GM18511 (cell line): Measurements from ENCODE around the gene PTGS1.
"Not testable (repeated sequence)": the region's sequence is repeated elsewhere in the genome, so short reads cannot be mapped to it uniquely, and the experiment has no call there.

ENCODE experiments used
- ATAC-seq: cut with Tn5 transposase; IDR thresholded peaks from one replicate; pipeline ENCODE4 v1.9.1; 2021; ENCODE audit warnings: mild to moderate bottlenecking, moderate library complexity; ENCODE audit not compliant: unreplicated experiment

Gene PTGS1

DNA sequence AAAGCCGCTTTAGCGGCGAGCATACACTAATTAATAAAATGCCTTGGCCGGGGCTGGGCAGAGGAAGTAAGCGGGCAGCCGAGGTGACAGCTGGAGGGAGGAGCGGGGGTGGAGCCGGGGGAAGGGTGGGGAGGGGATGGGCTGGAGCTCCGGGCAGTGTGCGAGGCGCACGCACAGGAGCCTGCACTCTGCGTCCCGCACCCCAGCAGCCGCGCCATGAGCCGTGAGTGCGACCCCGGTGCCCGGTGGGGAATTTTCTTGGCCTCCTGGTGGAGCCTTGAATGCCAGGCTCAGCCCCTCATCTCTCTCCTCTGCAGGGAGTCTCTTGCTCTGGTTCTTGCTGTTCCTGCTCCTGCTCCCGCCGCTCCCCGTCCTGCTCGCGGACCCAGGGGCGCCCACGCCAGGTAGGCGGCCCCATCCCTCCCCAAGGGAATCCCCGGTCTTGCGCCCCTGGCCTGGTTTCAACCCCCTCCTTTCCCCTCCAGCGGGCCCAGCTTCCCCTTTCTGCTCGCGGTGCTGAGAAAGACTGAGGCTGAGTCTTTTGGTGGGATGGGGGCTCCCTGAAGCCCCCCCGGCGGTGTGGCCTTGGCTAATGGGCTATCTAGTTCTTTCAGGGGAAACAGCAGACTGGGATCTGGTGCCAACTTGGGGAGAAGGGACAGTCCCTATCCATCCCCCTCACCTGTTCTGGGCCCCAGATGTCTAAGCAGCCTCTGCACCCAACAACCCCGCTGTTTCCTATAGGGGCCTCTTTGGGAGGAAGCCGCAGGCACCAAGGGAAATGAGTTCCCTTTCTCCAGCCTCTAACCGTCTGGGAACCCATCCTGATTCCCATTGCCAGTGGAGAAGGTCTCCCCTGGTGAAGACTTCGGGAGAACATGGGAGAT lies at the start of gene PTGS1:
TSS of gene PTGS1 (plus strand) at position 156 of the 887 bp plus-strand sequence. CDS start at position 217, 61 bp downstream.
- peak; percentile 76 for ATAC-seq

- no peak for ATAC-seq
Observed at GRCh38 chr9:122322553-122322952, 48.3 kb upstream of the PTGS1 start.

- ATAC-seq = not testable (repeated sequence)
Observed at GRCh38 chr9:122324665-122325064, 46.2 kb upstream of the PTGS1 start.

GRCh38 chr9:122325124-122325523 lies 45.7 kb upstream of the PTGS1 start:
- ATAC-seq = no peak

DNA sequence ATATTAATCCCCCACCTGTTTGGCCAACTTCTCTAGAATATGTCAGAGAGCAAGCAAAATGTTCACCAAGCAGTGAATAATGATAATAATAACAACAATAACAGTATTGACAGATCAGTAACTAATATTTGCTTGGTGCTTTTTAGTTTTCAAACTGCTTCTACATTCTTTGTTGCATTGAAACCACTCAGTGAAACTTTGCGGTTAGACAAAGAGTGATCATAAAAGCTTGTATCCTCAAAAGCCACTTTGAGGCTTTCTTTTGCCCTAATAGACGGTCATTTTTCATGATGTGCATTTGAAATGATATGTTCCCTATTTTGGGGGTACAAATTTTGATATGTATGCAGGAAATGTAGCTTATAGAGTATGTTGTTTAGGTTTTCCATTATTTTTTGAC lies 43.6 kb upstream of the PTGS1 start:
- no peak for ATAC-seq

GRCh38 chr9:122329597-122329996 lies 41.2 kb upstream of the PTGS1 start:
- ATAC-seq = no peak

- ATAC-seq = not testable (repeated sequence)
Observed at GRCh38 chr9:122330466-122330865, 40.4 kb upstream of the PTGS1 start.

DNA sequence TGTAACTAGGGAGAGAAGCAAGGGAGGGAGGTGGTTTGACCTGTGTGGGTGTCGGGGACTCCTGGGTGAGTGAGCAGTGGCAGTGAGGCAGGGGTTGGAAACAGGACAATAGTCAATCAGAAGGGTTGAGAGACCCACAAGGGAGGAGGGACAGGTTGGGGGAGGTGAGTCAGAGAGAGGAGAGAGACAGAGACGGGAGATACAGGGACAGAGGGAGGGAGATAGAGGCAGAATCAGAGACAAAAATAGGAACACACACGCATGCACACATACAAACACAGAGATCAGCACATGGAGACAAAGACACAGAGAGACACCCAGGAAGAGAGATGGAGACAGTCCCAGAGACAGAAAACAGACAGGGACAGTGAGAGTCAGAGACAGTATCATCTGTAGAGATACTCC lies 39.3 kb upstream of the PTGS1 start:
- ATAC-seq = no peak

DNA sequence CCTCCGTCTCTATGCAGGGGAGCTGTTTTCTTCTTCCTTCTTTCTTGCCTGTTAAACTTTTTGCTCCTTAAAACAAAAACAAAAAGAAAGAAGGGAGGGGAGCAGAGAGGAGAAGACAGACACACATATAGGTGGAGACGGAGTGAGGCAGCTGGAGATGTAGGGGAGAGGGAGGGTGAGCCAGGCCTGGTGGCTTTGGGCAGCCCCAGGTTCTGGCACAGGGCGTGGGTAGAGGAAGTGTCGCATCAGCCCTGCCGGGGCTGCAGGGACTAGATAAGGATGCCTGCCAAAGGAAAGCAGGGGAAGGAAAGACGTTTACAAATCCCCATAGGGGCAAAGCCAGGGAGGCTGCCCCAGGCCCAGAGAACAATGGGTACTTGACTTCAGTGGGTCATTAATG lies 38.7 kb upstream of the PTGS1 start:
- ATAC-seq = no peak

DNA sequence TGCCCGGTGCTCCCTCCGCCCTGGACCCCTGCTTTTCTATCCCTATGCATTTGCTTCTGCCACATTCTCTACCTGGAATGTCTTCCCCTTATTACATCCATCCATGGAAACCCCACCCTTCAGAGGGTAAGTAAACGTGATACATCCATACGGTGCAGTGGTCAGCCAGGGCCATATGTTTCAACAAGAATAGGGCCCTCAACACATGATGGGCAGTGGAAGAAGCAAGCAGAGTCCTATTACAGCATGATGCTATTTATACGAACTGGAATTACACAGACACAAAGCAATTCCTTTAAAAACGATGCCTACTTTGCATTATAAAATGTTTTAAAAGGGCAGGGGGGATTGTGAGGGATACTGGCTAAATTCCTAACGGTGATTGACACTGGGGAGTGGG lies 38.2 kb upstream of the PTGS1 start:
- no peak for ATAC-seq

DNA sequence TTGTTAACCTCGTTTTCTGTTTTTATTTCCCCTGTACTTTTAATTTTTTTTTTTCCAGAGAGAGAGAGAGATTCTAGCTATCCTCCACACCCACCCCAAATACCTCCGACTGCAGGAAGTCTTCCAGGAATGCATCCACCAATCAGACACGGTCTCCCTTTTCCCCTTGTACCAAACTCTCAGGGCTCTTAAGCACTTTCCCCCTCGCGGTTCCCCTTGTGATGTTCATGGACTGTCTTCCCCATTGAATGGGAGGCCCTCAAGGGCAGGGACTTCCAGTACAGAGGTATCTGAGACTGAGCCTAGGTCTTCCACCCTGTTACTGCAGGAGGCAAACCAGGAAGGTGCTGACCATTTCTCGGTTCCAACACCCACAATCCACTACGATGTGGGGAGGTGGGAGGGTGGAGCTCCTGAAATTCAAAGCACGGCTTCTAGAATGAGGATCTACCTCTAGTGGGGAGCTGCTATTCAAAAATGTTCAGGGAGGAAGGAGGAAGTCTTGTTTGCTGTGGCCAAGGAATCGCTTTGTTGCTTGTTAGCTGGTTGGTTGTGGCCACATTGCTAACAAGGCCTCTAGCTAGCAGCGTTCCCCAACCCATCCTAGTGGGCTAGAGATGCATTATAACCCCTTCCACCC lies 37.5 kb upstream of the PTGS1 start:
- no peak for ATAC-seq

DNA sequence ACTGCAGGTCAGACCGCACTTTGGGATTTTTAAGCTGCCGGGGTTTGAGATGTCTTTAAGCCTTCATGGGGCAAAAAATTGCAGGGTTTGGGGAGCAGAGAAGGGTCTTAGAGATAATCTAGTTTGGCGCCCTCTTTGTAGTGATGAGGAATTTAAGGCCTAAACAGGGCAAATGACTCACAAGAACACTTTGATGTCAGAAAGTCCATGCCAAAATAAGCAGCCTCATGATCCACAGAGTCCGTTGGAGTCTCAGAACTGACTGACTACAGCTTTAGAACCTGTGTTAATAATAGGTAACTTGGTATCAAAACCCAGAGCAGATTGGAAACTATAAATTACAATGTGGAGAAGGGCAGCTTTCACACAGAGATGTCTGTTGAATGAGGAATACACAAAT lies 35.9 kb upstream of the PTGS1 start:
- no peak for ATAC-seq

DNA sequence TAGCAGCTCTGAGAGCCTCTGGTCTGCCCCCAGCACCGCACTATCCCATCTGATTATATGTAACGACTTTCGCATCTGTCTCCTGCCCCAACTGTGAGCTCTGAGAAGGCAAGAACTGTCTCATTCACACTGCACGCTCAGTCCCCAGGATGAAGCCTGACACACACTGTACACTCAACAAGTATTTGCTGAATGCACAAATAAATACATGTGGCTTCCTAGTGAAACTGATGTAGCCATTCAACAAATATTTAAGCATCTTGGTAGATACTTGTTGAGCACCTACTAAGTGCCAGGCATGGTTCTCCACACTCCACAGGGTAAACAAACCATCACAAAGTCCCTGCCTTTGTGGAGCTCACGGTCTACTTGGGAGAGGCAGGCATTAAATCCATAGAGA lies 34.6 kb upstream of the PTGS1 start:
- ATAC-seq = no peak

- ATAC-seq = no peak
Observed at GRCh38 chr9:122336866-122337555, 33.8 kb upstream of the PTGS1 start.

- no peak for ATAC-seq
Observed at GRCh38 chr9:122337556-122337929, 33.3 kb upstream of the PTGS1 start.

GRCh38 chr9:122338536-122338935 lies 32.3 kb upstream of the PTGS1 start:
- no peak for ATAC-seq

DNA sequence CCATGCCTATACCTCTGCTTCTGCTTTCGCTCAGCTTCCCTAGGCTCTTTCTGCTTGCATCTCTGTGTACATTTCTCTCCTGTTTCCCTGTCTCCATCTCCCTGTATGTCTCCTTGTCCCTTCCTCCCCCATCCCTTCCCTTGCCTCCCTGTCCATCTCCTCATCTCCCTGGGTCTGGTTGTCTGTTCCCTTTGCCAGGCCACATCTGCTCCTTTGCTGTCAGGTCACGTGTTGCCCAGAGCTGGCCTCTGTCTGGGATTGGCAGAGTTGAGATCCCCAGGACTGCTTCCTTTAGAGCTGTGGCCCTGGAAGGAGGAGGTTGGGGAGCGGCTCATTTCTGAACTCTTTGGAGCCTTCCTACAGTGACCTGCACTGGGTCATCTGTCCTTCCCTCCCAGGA lies 31.8 kb upstream of the PTGS1 start:
- ATAC-seq = no peak

DNA sequence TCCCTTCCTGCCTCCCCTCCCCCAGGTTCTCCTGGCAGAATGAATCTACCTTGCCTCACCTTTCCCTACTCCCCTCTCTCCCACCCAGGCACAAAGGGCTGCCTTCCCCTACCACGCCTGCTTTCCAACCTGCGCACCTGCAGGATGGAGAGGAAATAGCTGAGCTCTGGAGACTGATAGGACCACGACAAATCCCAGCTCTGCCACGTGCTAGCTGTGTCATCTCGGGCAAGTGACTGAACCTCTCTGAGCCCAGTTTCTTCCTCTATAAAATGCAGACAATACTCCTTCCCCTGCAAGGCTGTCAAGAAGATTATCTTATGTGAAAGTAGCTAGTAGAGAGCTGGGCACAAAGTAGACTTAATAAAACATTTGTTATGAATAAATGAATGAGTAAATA lies 31.2 kb upstream of the PTGS1 start:
- no peak for ATAC-seq

DNA sequence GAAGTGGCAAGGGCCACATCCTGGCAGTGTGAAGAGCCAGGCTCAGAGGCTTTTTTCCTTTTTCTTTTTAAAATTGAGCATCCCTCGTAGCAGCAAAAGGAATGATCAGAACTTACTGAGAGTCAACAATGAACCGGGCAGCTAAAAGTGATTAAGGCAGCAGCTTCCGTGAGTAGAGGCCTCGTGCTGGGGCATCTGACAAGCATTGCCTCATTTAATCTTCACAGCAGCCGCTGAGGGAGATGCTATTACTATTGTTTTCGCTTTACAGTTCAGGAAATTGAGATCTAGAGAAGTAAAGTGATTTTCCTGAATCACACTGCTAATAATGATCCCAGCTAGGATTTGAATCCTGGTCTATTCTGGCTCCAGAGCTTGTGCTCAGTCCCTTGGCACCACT lies 30.7 kb upstream of the PTGS1 start:
- no peak for ATAC-seq

- ATAC-seq = no peak
Observed at GRCh38 chr9:122342323-122343050, 28.3 kb upstream of the PTGS1 start.
